Embryonic facial prominence (tissue), 1 donor: ENCODE results near the gene GJA8.
A peak's percentile ranks its signal among the peaks of the same experiment; 100 is the strongest.
"Not testable (repeated sequence)": the region's sequence is repeated elsewhere in the genome, so short reads cannot be mapped to it uniquely, and the experiment has no call there.

ENCODE experiments used
- DNase-seq: peaks from one replicate; pipeline ENCODE4 v3.0.0-alpha.2; 2016; ENCODE audit errors: extremely low spot score

GJA8 gene

GRCh38 chr1:147902253-147902845, at the start of gene GJA8:
Gene GJA8 (plus strand): TSS chr1:147902795. CDS start chr1:147907956, 5,161 bp downstream.
- no peak for DNase-seq

- no peak for DNase-seq
Observed at GRCh38 chr1:147853391-147853790, 49.2 kb upstream of the GJA8 start.

- DNase-seq: not testable (repeated sequence)
Observed at GRCh38 chr1:147854989-147855388, 47.6 kb upstream of the GJA8 start.

DNA sequence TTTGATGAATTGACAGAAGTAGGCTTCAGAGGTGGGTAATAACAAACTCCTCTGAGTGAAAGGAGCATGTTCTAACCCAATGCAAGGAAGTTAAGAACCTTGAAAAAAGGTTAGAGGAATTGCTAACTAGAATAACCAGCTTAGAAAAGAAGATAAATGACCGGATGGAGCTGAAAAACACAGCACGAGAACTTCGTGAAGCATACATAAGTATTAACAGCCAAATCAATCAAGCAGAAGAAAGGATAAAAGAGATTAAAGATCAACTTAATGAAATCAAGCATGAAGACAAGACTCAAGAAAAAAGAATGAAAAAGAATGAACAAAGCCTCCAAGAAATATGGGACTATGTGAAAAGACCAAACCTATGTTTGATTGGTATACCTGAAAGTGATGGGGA, 46.6 kb upstream of the GJA8 start:
- not testable (repeated sequence) for DNase-seq

DNA sequence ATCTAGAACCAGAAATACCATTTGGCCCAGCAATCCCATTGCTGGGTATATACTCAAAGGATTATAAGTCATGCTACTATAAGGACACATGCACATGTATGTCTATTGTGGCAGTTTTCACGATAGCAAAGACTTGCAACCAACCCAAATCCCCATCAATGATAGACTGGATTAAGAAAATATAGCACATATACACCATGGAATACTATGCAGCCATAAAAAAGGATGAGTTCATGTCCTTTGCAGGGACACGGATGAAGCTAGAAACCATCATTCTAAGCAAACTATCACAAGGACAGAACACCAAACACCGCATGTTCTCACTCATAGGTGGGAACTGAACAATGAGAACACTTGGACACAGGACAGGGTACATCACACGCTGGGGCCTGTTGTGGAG, 35.4 kb upstream of the GJA8 start:
- not testable (repeated sequence) for DNase-seq

- DNase-seq: no peak
Observed at GRCh38 chr1:147878022-147878421, 24.6 kb upstream of the GJA8 start.

DNA sequence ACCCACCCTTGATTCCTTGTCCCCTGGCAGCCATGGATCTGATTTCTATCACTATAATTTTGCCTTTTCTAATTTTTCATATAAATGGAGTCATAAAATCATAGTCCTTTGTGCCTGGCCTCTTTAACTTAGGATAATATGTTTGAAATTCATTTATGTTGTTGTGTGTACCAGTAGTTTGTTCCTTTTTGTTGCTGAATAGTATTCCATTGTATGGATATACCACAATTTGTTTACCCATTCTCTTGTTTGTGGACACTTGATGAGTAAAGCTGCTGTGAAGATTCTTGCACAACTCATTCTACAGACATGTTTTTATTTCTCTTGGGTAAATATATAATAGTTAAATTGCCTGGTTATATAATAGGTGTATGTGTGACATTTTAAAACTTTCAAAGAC, 22.7 kb upstream of the GJA8 start:
- DNase-seq: no peak

DNA sequence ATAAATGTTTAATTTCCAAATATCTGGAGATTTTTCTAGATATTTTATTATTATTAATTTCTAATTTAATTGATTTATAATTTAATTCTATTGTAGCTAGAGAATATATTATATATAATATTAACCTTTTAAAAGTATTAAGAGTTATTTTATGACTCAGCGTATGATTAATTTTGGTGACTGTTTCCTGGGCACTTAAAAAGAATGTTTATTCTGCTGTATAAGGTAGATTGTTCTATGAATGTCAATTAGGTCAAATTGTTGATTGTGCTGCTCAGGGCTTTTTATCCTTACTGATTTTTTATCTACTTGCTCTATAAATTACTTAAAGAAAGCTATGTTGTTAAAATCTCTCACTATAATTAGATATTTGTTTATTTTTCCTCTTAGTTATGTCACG, 20.1 kb upstream of the GJA8 start:
- DNase-seq: no peak

DNA sequence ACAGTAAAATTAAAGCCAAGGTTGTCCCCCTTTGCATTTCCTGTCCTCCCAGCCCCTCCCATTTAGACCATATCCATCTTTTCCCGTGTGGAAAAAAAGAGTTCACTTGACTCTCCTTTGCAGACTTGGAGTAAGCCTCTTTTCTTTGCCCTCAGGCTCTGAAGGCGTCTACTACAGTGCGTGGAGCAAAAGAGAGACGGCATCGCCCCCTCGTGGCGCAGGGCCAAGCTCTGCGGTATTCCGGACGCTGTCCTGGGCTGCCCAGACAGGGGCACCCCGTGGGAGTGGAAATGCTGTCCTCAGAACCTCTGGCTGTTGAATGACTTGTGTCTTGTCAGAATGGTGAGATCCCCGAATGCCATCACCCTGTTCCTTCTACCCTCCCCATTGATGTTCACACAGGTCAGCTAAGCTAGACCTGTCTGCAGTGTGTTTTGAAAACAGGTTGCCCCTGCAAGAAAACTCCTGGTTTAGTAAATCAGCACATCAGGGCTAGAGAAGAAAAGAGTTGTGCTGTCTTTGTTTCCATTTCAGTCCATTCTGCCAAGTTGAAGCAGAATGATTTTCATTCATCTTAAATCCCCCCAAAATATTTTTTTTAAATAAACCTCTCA, 12.3 kb upstream of the GJA8 start:
- DNase-seq: peak; percentile 25

- DNase-seq: no peak
Observed at GRCh38 chr1:147891088-147891487, 11.5 kb upstream of the GJA8 start.

DNA sequence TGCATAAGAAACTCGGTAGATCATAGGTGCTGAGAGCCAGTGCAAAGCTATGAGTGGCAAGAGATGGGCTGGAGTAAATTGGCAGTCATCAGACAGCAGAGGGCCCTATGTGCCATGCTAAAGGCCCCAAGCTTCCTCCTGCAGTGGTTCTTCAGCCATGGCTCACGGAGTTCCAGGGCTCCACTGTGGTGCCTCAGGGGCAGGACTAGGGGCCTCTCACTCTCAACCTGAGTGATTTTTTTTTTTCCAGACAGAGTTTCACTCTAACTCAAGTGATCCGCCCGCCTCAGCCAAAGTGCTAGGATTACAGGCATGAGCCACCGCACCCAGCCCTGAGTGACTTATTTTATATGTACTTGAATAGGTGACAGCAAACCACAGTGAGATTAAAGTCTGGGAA, 10.4 kb upstream of the GJA8 start:
- no peak for DNase-seq

DNA sequence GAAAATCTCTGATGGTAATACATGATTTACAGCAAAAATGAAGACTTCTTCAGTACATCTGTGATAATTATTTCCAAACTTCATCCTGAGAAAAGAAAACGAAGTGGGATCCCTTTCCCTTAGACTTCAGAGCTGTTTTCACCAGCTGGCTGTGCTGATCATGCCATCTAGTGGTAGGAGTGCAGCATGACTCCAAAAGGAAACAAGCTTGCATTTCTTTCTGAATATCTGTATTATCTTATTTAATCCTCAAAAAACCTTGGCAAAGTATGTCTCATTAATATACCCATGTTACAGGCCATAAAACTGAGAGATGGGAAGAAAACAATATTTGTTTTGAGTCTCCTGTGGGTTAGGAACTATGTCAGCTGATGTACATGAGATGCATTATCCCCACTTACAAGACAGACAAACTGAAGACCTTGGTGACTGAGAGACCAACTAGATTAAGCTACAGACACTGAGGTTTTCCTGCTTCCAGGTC, 9.8 kb upstream of the GJA8 start:
- DNase-seq: peak; percentile 67

DNA sequence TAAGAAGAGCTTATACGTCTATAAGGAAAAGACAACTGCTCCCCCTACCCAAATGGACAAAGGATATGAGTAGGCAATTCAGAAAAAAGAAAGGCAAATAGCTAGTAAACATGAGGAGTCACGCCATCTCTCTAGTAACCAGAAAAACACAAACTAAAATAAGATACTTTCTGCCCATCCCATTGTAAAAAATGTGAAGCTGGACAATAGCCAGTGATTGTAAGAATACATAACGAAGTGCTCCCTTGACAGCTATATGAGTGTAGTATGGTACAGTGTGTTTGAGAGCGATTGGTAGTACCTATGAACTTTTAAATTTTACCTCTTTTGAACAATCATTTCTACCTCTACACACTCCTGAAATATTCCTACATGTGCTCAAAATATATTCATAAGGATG, 7.5 kb upstream of the GJA8 start:
- no peak for DNase-seq

DNA sequence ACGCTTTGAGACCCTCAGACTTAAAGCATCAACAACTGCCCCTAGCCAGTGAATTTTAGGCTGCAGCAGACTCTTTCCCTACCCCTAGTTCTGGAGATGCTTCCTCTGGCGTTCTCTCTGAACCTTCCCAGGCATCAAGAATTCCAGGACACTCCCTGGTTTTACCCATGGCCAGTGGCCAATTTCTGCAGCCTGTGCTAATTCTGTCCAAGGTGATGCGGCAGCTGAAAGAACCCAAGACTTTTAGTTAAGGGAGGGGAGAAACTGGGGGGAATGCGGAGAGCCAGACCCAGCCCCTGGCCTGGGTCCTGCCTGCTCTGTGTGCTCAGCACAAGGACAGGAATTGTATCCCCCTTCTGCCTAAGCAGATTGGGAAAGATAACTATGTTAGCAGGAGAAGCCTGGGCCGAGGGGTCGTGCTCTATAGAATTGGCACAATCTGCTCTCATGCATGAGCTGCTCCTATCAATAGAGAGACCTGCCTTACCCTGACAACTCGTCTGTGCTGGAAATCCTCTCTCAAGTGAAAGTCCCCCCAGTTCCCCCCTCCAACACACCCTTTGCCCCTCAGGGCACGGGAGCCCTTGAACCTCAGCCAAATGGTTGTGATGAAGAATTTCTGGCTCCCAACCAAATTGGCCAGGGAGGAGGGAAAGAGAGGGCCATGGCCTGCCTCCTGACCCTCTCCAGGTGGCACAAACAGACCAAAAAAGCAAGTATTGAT, 5.4 kb upstream of the GJA8 start:
- DNase-seq: no peak

DNA sequence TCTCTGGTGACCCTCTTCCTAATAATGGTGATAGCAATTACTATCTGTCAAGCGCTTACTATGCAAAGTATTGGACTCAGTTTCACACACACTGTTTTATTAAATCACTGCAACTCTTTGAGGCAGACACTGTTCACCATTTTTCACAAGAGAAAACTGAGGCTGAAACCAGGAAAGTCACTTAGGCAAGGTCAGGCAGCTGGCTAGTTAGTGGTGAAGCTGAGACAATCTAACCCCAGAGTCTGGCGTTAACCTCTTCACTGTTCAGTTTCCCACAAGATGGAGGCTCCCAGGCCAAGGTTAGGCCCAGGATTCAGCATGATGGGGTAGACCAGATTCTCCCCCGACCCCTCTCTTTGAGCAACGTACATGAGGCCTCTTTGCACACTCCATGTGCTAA, 4.8 kb upstream of the GJA8 start:
- no peak for DNase-seq

- no peak for DNase-seq
Observed at GRCh38 chr1:147904726-147905125, 2.1 kb downstream of the GJA8 start.

- no peak for DNase-seq
Observed at GRCh38 chr1:147907786-147908509, 5.4 kb downstream of the GJA8 start.

DNA sequence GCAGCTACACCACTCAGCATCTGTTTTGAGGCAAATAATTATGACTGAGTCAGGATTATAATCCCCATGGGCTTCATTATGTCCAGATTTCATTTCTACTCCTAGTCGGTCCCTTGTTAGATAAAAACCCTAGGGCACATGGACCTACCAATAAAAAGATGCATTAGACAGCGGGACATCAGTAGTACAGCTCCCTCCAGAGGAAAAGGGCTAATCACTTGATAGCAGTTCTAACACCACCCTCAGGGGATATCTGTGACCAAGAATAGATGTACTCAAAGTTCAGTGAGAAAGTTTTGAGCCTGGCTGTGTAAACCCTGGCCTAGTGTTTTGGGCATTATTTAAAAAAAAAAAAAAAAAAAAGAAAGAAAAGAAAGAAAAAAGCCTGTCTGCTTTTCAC, 10.0 kb downstream of the GJA8 start:
- DNase-seq: no peak

- no peak for DNase-seq
Observed at GRCh38 chr1:147913362-147913942, 10.9 kb downstream of the GJA8 start.

GRCh38 chr1:147919896-147920295, 17.3 kb downstream of the GJA8 start:
- no peak for DNase-seq

- DNase-seq: no peak
Observed at GRCh38 chr1:147924813-147925212, 22.2 kb downstream of the GJA8 start.

DNA sequence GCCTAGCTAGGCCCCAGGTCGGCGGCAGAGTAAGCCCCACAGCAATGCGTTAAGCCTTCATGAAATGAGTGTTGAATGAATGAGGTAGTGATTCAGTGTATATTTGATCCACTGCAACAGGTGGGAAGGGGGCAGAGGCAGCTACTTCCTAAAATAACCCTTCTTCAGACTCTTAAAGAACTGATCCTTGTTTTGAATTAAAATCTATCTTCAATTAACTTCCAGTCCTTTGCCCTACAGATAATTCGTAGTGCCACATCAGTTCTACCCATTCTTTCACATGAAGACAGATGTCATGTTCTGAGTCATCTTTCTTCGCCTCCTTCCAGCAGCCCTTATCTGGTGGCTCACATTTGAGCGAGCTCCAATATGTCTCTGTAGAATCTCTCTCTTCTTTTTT, 24.6 kb downstream of the GJA8 start:
- DNase-seq: not testable (repeated sequence)
